HG02588 (cell line): ENCODE results near the gene CCNL2.

ENCODE experiments used
- ATAC-seq: cut with Tn5 transposase; IDR thresholded peaks from one replicate; pipeline ENCODE4 v1.9.1; 2021; ENCODE audit warnings: mild to moderate bottlenecking, moderate library complexity; ENCODE audit not compliant: unreplicated experiment

CCNL2 gene

DNA sequence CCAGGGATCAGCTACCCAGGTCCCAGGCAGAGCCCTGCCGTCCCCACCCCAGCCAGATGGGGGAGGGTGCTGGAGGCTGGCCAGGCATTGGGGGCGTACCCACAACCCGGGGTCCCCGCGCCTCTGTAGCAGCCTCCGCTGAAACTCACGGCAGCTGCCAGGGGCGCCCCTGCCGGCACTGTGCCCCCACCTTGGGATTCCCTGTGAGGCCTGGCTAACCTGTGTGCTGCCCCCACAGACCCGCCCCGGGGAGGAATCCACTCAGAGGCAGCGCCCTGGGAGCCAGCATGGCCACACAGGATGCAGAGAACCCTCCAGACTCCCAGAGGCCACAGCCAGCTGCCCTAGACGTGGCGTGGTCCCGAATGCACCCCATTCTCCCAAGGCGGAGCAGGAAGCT is 53.8 kb downstream of the CCNL2 start:
- ATAC-seq, result no peak

DNA sequence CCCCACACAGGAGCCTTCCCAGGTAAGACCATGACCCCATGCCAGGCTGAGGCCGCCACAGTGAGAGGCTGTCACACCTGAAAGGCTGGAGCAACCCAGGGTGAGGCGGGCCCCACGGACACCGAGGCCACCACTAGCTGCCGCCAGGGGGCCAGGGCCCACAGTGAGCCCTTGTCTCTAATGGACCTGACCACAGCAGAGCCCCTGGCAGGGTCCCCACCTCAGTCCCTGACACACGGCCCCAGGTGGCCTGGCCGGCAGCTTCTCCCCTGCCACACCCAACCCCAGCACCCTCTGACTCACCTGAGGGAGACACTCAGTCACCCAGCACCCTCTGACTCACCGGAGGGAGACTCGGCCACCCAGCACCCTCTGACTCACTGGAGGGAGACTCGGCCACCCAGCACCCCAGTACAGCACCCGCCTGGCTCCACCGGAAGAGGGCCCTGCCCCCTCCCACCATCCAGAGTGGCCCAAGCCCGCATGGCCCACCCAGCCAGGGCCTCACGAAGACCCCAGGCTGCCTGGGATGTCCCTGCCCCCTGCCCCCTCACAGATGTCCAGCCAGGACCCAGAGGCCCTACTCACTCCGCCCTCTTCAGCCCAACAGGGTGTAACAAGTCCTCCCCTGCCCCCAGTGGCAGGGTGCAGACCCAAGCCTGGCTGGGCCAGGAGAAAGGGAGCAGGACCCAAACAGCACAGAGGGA is 54.3 kb downstream of the CCNL2 start:
- no peak for ATAC-seq

GRCh38 chr1:1343811-1344421 is 55.2 kb downstream of the CCNL2 start:
- ATAC-seq, result no peak

- ATAC-seq, result no peak
Measured at GRCh38 chr1:1342584-1343115, 56.5 kb downstream of the CCNL2 start.

GRCh38 chr1:1342061-1342562 is 57.0 kb downstream of the CCNL2 start:
- ATAC-seq, result no peak

DNA sequence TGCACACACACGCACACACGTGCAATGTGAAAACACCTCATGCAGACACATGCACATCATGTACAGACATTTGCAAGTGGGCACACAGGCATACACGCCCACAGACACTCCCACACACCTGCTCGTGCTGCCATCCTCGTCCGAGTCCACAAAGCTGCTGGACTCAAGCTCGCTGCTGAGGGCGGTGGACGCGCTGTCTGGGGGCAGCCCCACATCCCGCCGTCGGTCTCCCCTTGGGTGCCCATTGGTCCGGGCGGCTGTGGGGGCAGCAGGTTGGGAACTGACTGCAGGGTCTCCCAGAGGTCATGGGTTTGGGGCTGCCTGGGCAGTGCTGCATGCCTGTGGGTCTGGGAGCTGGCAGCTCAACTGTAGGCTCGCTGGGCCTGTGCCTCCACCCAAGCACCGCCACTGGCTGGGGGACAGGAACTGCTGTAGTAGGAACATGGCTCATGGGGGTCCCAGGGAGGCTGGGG is 57.5 kb downstream of the CCNL2 start:
- ATAC-seq, result no peak

DNA sequence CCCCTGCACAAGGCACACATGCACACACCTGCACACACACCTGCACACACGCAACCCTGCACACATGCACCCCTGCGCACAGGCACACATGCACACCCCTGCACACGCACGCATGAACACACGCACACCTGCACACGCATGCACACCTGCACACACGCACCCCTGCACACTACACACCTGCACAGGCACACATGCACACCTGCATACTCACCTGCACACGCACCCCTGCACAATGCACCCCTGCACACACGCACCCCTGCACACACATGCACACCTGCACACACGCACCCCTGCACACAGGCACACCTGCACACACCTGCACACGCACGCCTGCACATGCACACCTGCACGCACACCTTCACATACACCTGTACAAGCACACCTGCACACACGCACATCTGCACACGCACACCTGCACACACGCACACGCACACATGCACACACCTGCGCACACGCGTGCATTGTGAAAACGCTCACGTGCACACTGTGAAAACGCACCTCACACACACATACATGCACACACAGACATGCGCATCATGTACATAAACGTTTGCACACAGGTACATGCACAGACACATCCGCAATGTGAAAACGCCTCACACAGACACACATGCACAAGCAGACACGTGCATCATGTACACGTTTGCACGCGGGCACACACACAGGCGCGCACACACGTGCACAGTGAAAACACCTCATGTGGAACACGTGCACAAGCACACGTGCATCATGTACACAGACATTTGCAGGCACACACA is 58.2 kb downstream of the CCNL2 start:
- ATAC-seq, result no peak

- no peak for ATAC-seq
Measured at GRCh38 chr1:1340185-1340584, 59.0 kb downstream of the CCNL2 start.

GRCh38 chr1:1338278-1338677 is 60.9 kb downstream of the CCNL2 start:
- no peak for ATAC-seq

DNA sequence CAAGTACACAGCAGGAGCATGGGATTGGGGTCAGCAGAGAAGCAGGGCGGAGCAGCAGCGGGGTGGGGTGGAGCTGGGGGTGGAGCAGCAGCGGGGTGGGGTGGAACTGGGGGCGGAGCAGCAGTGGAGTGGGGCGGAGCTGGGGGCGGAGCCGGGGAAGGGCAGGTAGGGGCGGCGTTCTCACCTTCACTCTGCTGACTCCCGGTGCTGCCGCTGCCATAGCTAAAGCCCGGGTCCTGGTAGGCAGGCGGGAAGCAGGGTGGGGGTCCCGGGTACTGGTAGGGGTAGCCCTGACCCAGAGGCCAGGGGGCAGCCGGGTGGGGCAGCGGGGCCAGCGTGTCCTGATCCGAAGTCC is 61.4 kb downstream of the CCNL2 start:
- ATAC-seq, result no peak

GRCh38 chr1:1336931-1337792 is 62.0 kb downstream of the CCNL2 start:
- ATAC-seq, result no peak

GRCh38 chr1:1336446-1336845 is 62.7 kb downstream of the CCNL2 start:
- ATAC-seq, result no peak

GRCh38 chr1:1335792-1336248 is 63.3 kb downstream of the CCNL2 start:
- no peak for ATAC-seq
